Measurements from ENCODE around the gene RNF126.

Gene RNF126

DNA sequence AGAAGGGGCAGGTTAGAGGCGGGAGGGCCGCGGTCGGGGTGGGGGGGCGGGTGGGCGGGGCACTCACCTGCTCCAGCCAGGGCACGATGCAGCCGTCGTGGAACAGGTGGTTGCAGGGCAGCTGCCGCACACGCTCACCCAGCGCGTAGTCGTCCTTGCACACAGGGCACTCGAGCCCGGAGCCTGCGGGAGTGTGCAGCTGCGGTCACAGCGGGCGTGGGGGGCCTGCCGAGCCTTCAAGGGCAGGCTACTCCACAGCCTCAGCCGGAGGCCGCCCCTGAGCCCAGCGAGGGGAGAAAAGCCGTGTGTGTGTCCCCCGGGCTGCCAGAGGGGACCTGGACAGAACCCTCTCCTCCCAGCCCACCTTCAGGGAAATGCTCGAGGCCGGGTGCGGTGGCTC, 14.7 kb downstream of the RNF126 start:
- H3K4me3 Mint-ChIP-seq, result no peak overlapping the region
- no peak for ATAC-seq
- no peaks in the 10 kb centered on the region for H3K27me3 Mint-ChIP-seq
- no peaks in the 10 kb centered on the region for H3K9me3 Mint-ChIP-seq
- H3K27ac Mint-ChIP-seq, result peak overlapping the region; percentile 85
- peaks cover 26% of the 10 kb centered on the region for H3K36me3 Mint-ChIP-seq
- peaks cover 14% of the 10 kb centered on the region for H3K4me1 Mint-ChIP-seq

DNA sequence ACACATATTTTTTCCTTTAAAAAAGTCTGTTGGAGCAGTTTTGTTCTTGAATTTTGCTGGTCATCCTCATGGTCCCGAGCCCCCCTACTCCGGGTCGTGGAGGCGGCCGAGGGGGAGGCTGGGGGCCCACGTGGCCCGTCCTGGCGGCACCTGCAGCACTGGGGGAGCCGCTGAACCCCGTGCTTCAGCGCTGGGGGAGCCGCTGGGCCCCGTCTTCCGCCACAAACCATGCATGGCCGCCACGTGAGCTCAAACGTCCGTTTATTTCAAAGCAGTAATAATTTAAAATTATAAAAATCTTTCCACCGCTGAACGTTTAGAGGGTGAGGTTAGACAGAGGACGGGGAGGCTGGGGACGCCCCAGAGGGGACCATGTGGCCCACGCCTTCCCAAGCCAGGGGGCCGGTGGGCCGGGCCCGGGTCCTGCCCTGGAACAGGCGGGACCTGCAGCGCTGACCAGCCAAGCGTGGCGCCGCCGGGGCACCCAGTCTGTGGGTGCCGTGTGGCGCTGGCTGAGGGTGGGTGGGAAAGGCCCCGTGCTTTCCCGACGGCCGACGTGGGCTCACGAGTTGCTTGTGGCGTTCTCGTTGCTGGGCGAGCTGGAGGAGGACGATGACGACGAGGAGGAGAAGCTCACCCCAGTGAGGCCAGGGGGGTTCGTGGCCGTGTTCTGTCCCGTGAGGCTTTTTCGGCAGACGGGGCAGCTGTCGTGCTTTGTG, 15.3 kb downstream of the RNF126 start:
- peak overlapping the region; percentile 60 for H3K4me3 Mint-ChIP-seq
- peaks cover 17% of the 10 kb centered on the region for H3K4me1 Mint-ChIP-seq
- no peaks in the 10 kb centered on the region for H3K27me3 Mint-ChIP-seq
- peak; percentile 68 for ATAC-seq
- H3K27ac Mint-ChIP-seq, result peak overlapping the region; percentile 85
- no peaks in the 10 kb centered on the region for H3K9me3 Mint-ChIP-seq
- H3K36me3 Mint-ChIP-seq, result peaks cover 26% of the 10 kb centered on the region

DNA sequence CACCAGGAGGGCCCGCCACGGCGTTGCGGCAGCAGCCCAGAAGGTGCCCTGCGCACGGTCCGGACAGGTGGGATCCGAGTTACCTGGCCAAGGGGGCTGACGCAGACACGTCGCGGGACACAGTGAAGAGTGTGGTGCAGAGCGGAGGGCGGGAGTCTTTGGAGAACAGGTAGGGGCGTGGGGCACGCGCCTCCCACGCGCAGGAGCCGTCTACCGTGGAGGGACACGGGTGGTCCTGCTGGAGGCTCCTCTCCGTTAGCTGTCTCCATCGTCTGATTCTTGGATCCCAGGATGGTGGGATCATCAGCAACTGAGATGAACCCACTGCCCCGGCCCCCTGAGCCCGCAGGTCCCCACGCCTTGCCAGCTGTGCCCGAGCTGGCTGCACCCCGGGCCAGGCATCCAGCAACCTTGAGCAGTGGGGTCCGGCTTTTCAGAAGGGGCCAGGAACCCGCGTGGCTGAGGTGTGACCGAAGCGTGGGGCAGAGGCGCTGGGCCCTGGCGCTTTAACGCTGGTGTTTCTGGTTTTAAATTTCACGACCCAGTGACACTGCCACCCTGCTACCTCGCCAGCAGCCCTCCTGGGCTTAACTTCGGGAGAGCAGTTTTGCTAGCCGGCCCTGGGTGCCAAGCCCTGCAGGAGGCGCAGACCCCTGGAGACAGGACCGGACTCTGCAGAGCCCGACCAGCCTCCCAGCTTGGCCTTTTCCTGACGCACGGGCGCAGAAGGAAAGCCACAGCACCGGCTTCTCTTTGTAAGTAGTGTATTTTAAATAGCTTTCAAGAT, 16.0 kb downstream of the RNF126 start:
- H3K36me3 Mint-ChIP-seq, result peaks cover 26% of the 10 kb centered on the region
- peak overlapping the region; percentile 85 for H3K27ac Mint-ChIP-seq
- no peak for ATAC-seq
- no peak overlapping the region for H3K4me3 Mint-ChIP-seq
- no peaks in the 10 kb centered on the region for H3K27me3 Mint-ChIP-seq
- H3K4me1 Mint-ChIP-seq, result peaks cover 20% of the 10 kb centered on the region
- no peaks in the 10 kb centered on the region for H3K9me3 Mint-ChIP-seq

DNA sequence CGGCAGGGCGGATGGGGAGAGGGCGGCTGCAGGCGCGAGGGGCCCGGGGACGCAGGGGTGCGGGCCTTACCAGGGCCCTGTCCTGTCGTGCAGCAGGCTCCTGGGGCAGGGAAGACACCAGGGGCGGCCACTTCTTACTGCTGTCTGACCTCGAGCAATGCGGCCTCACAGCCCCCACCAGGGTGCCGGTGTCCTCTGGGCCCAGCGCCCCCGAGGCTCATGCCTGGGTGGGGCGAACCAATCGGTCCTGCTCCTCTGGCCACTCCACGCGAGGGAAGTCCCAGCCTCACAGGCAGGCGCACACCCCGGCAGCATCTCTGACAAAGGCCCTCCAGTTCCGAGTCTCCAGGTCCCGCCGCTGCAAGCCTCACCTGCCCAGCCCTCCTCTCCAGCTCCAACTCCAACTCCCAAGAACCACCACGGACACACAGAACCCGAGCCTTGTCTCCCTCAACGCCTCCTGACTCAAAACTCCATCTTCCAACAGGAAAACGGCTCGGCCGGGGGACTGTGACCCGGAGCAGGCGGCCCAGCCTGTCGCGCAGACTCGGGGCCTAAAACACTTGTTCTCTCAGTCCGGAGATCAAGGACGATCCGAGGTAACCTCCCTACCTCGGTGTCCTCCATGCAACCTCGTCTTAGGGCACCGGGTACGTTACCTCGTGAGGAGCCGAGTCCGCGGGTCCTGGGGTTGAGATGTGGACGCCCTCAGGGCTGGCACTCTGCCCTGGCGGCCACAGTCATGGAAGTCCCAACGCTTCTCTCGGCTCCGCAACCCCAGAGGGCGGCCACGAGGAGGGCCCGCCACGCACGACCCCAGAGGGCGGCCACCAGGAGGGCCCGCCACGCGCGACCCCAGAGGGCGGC, 16.9 kb downstream of the RNF126 start:
- ATAC-seq, result peak; percentile 3
- peaks cover 29% of the 10 kb centered on the region for H3K4me1 Mint-ChIP-seq
- H3K4me3 Mint-ChIP-seq, result no peak overlapping the region
- H3K27ac Mint-ChIP-seq, result no peak overlapping the region
- no peaks in the 10 kb centered on the region for H3K27me3 Mint-ChIP-seq
- no peaks in the 10 kb centered on the region for H3K9me3 Mint-ChIP-seq
- H3K36me3 Mint-ChIP-seq, result peaks cover 26% of the 10 kb centered on the region

DNA sequence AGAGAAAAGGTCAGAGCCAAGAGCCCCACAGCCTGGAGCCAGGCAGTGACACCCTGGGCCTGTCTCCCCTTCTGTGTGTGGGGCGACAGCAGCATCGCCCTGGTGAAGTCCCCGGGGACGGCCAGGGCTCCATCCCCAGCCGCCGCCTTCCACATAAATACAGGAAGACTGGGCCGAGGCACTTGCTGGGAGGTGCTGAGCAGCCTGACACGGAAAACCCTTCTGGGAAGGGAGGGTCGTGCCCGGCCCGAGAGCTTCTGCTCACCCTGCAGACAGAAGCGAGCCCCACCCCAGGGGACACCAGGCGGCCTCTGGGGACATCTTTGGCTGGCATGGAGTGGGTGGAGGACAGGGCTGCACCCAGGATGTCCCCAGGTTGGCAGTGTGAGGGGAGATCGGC, 18.2 kb downstream of the RNF126 start:
- Mint-ChIP-seq H3K36me3 (peaks cover 26% of the 10 kb centered on the region), H3K4me1 (peaks cover 38% of the 10 kb centered on the region), H3K27me3 (no peaks in the 10 kb centered on the region), H3K27ac (peak overlapping the region; percentile 79), H3K4me3 (no peak overlapping the region), H3K9me3 (no peaks in the 10 kb centered on the region)
- ATAC-seq, result no peak

DNA sequence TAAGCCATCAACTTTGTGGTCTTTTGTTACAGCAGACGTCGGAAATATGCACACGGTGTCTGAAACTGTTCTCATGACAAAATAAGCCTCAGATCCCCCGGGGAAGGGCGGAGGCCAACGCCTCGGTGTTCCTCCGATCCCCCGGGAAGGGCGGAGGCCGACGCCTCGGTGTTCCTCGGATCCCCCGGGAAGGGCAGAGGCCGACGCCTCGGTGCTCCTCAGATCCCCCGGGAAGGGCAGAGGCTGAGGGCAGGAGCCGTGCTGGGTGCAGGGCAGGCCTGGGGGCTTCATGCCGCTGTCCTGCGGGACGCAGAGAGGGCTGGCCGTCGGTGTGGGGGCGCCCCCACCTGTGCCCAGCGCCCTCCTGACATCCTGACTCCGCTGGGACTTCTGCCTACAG, 18.7 kb downstream of the RNF126 start:
- Mint-ChIP-seq H3K27me3 (no peaks in the 10 kb centered on the region), H3K4me1 (peaks cover 41% of the 10 kb centered on the region), H3K36me3 (peaks cover 26% of the 10 kb centered on the region), H3K4me3 (no peak overlapping the region), H3K9me3 (no peaks in the 10 kb centered on the region), H3K27ac (peak overlapping the region; percentile 79)
- ATAC-seq, result no peak

DNA sequence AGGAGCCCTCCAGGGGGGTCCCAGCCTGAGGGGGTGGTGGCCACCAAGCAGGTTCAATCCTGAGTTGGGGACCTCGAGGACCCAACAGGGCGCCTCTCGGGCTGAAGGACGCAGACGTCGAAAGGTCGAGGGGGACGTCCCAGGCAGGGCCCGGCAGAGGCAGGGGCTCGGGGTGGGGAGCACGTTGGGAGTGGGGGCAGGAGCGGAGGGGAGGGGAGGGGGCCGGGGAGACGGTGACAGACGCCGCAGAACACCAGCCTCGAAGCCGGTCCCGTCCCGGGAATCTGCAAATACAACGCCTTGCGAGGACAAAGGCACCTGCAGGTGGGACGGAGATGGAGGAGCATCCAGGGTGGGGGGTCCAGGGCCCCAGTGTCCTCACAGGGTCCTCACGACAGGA, 19.3 kb downstream of the RNF126 start:
- Mint-ChIP-seq H3K4me1 (peaks cover 44% of the 10 kb centered on the region), H3K4me3 (no peak overlapping the region), H3K9me3 (no peaks in the 10 kb centered on the region), H3K27ac (peak overlapping the region; percentile 40), H3K36me3 (peaks cover 24% of the 10 kb centered on the region), H3K27me3 (no peaks in the 10 kb centered on the region)
- no peak for ATAC-seq

DNA sequence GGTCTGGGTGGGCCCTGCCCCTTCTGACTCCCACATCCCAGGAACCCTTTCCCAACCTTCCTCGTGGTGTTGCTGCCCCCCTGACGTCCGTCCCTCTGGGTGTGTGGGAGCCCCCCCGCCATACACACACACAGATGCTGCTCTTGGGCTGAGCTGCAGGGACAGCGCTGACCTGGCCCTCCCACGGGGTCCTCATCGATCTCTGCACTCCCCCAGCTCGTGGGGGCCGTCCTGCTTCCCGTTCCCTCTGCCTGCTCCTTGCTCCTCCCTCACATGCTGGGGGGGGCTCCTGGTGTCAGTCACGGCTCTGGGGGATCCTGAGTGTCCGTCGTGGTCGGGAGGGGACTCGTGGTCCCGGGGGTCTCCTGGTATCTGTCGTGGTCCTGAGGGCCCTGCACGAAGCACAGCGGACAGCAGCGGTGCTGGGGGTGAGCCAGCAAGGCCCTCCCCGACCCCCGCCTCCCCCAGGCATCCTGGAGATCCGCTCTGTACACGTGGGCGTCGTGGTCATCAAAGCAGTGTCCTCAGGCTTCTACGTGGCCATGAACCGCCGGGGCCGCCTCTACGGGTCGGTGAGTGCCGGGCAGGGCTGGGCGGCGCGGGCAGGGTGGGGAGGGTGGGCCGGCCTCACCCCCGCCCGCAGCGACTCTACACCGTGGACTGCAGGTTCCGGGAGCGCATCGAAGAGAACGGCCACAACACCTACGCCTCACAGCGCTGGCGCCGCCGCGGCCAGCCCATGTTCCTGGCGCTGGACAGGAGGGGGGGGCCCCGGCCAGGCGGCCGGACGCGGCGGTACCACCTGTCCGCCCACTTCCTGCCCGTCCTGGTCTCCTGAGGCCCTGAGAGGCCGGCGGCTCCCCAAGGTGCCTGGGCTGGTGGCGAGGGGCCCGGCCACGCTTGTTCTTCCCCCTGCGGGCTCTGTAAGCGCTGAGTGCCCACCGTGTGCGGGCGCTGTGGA, 20.0 kb downstream of the RNF126 start:
- no peak for ATAC-seq
- Mint-ChIP-seq H3K4me1 (peaks cover 41% of the 10 kb centered on the region), H3K36me3 (peaks cover 18% of the 10 kb centered on the region), H3K27me3 (no peaks in the 10 kb centered on the region), H3K27ac (no peak overlapping the region), H3K9me3 (no peaks in the 10 kb centered on the region), H3K4me3 (no peak overlapping the region)

DNA sequence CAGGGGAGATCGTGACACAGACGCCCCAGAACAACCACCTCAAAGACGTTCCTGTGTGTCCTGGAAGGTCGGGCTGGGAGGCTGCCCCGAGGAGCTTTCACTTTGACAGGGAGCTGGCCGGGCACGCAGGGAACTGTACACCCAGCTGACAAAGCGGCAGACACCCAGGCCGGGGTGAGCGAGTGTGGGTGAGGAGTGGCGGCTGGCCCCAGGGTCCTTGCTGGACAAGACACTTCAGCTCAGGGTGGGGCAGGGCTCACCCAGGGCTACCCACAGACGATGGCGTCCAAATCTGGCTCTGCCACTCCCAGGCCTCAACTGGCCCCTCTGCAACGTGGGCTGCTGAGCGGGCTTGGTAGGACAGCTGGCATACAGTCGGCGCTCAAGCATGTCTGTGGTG, 21.3 kb downstream of the RNF126 start:
- Mint-ChIP-seq H3K9me3 (no peaks in the 10 kb centered on the region), H3K36me3 (peaks cover 14% of the 10 kb centered on the region), H3K4me1 (peaks cover 50% of the 10 kb centered on the region), H3K4me3 (peak overlapping the region; percentile 28), H3K27ac (peak overlapping the region; percentile 60), H3K27me3 (no peaks in the 10 kb centered on the region)
- ATAC-seq, result no peak

DNA sequence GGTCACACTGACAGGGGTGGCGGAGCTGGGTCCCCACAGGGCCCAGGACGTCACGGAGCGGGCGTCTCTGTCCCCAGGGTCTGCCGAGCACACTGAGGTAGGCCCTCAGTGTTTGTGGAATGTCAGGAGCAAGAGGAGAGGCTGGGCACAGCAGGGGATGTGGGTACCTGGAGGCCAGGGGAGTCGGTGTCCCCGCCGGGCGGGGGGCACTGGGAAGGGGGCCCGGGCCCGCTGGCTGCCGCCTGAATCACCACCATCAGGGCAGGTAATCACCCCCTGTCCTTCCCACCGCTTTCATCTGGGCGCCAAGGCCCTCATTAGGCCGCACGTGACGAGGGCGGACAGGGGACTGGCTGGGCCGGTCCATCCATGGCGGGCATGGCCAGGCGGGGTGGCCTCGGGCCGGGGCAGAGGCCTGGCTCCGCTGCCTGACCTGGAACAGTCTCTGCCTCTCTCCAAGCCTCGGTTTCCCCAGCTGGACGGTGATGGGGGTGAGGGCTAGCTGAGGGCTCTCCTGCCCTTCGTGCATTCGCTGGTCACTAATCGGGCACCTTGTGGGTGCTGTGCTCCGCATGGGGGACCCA, 22.3 kb downstream of the RNF126 start:
- Mint-ChIP-seq H3K9me3 (no peaks in the 10 kb centered on the region), H3K27me3 (no peaks in the 10 kb centered on the region), H3K27ac (no peak overlapping the region), H3K4me3 (peak overlapping the region; percentile 57), H3K4me1 (peaks cover 50% of the 10 kb centered on the region), H3K36me3 (peaks cover 6% of the 10 kb centered on the region)
- no peak for ATAC-seq

DNA sequence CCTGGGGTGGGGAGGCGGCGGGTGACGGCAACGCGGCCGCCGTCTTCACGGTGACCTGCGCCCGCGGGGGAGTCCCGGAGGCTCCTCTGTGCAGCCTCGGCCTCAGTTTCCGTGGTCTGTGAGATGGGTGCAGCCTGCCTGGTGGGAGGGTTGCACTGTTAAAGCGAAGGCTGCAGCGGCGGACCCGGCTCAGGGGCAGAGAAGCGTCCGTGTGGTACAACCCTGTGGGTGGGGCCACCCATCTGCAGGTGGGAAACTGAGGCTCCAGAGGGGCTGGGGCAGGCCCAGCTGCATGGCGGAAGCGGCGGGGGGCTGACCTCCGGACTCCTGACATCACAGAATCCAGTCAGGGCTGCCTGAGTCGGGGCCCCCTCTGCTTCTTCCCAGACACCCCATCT, 22.9 kb downstream of the RNF126 start:
- Mint-ChIP-seq H3K9me3 (no peaks in the 10 kb centered on the region), H3K36me3 (peaks cover 5% of the 10 kb centered on the region), H3K4me3 (peak overlapping the region; percentile 60), H3K27me3 (no peaks in the 10 kb centered on the region), H3K4me1 (peaks cover 49% of the 10 kb centered on the region), H3K27ac (no peak overlapping the region)
- ATAC-seq, result no peak

DNA sequence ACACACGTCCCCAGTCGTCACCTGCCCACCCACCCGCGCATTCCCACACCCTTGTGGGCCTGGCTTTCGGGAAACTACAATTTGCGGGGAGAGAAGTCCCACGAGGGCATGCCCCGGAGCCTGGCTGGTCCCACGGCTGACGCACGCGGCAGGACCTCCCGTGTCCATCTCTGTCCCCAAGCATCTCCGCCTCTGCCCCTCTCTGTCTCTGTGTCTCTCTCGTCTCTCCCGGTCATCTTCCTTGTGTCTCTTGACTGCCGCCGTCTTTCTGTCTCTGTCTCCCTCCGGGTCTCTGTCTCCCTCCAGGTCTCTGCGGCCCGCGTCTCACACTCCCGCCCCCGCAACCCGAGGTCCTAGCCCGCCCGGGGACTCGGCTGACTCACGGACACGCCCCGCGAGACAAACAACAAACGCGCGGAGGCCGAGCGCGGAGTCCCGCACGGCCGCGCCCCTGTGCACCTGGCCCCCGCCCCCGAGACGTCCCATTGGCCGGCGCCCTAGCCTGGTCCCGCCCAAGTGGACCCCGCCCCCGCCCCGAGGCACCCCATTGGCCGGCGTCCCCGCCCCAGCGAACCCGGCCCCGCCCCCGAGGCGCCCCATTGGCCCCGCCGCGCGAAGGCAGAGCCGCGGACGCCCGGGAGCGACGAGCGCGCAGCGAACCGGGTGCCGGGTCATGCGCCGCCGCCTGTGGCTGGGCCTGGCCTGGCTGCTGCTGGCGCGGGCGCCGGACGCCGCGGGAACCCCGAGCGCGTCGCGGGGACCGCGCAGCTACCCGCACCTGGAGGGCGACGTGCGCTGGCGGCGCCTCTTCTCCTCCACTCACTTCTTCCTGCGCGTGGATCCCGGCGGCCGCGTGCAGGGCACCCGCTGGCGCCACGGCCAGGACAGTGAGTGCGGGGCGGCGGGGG, 23.5 kb downstream of the RNF126 start, which contains the start of gene FGF22:
Gene FGF22, plus strand, starts transcription at position 627 of the 908 bp plus-strand sequence. Its CDS starts 47 bp downstream, at position 674.
- Mint-ChIP-seq H3K4me3 (peak within 1 kb of the TSS; percentile 75), H3K27me3 (no peaks in the 10 kb centered on the region), H3K9me3 (no peaks in the 10 kb centered on the region), H3K27ac (peak within 1 kb of the TSS; percentile 63), H3K36me3 (no peaks in the 10 kb centered on the region), H3K4me1 (peaks cover 44% of the 10 kb centered on the region)
- ATAC-seq, result peak; percentile 91

DNA sequence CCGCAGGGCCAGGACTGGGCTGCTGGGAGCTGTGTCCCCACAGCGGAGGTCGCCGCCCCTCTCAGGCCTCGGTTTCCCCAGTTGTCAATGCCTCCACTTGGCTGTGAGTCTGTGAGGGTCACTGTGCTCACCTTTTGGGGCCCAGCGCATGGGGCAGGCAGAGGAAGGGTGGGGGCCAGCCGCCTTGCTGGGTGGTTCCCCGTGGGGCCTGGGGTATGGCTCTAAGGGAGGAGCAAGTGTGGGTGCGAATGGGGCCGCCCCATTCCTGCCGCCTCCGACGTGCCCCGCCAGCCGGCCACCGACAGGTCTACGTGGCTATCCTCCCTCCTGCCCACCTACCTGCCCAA, 24.1 kb downstream of the RNF126 start:
- H3K27me3 Mint-ChIP-seq, result no peaks in the 10 kb centered on the region
- peaks cover 49% of the 10 kb centered on the region for H3K4me1 Mint-ChIP-seq
- peak overlapping the region; percentile 75 for H3K4me3 Mint-ChIP-seq
- H3K9me3 Mint-ChIP-seq, result no peaks in the 10 kb centered on the region
- peak overlapping the region; percentile 63 for H3K27ac Mint-ChIP-seq
- H3K36me3 Mint-ChIP-seq, result no peaks in the 10 kb centered on the region
- ATAC-seq, result no peak

Measured in stimulated activated memory B cell treated with anti-CD40 and anti-IgM and Interleukin-4, amounts not matched to agents 10 μg/mL and 1 μg/mL and 100 μg/mL, for 72 hours (primary cell).